ENCODE measurements around the gene KRTAP1-1. TPM values are rescaled to one million over a fixed set of nuclear protein-coding genes. Genes with fewer than 3 reads are reported as not detected.
"Not testable (repeated sequence)": the region's sequence is repeated elsewhere in the genome, so short reads cannot be mapped to it uniquely, and the experiment has no call there.

The KRTAP1-1 gene
- total RNA-seq, 3 donors from 2014 or later (not counting 1 experiment from before 2014, with no cell fraction given), result not detected

DNA sequence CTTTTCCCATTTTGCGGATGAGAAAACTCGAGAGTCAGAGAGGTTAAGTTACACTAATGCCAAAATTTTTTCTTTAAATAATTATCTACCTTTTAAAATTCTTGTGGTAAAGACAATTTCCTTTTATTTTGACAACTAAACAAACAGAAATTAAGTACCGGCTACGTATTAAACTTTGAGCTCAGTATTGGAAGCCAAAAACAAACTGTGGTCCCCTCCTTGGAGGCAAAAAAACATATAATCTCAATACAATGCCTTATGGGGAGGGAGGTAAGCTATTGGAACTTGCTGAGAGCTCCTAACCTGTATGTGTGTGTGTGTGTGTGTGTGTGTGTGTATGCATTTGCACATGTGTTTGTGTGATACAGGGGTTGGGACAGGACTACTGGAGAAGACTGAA lies 22.2 kb upstream of the KRTAP1-1 start:
- no peak for ATAC-seq
- Mint-ChIP-seq H3K27me3 (ENCODE audit: low read depth in 2 of 2) (peaks cover 9 to 28% of the 10 kb centered on the region in 2 donors), H3K4me1 (no peaks in the 10 kb centered on the region), H3K9me3 (no peaks in the 10 kb centered on the region), H3K4me3 (no peak overlapping the region), H3K36me3 (no peaks in the 10 kb centered on the region), H3K27ac (no peak overlapping the region)
- Histone ChIP-seq H3K4me3 (ENCODE audit: low read length) (no peak overlapping the region), H3K4me1 (ENCODE audit: control insufficient read depth, insufficient read depth, low read length) (no peaks in the 10 kb centered on the region), H3K27me3 (ENCODE audit: control insufficient read depth, insufficient read depth, low read length) (no peaks in the 10 kb centered on the region), H3K9me3 (ENCODE audit: control insufficient read depth, insufficient read depth, low read length) (no peaks in the 10 kb centered on the region), H3K36me3 (ENCODE audit: control insufficient read depth, insufficient read depth, low read length) (no peaks in the 10 kb centered on the region), H3K27ac (ENCODE audit: low read length) (no peak overlapping the region)
- DNase-seq, result no peak
- WGBS (ENCODE audit: insufficient coverage), result no CpG with 5 or more reads among the region's 4 CpGs
- intact Hi-C loops (cut with micrococcal nuclease), result no loop called here
- no peak for TF ChIP-seq CTCF (IDR thresholded peaks at IDR 0.05)

DNA sequence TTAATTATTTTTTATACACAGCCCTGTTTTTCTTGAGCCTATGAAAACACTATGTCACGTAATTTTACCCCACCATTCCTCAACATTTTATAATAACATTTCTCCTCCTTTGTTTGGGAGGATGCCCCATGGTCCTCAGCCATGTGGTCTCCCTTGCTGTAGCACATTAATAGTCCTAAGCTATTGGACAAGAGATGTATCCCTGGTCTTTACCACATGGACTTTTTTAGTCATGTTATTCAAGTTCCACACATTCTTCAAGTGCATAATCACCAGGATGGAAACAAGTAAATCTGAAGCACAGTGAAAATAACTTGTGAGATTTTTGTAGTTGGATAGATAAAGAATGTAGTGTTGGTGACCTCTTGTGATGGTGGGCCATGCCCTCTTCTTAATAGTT lies 20.7 kb upstream of the KRTAP1-1 start:
- Histone ChIP-seq H3K27ac (ENCODE audit: low read length) (no peak overlapping the region), H3K27me3 (ENCODE audit: control insufficient read depth, insufficient read depth, low read length) (no peaks in the 10 kb centered on the region), H3K4me1 (ENCODE audit: control insufficient read depth, insufficient read depth, low read length) (no peaks in the 10 kb centered on the region), H3K36me3 (ENCODE audit: control insufficient read depth, insufficient read depth, low read length) (no peaks in the 10 kb centered on the region), H3K9me3 (ENCODE audit: control insufficient read depth, insufficient read depth, low read length) (no peaks in the 10 kb centered on the region), H3K4me3 (ENCODE audit: low read length) (no peak overlapping the region)
- intact Hi-C loops (cut with micrococcal nuclease), result no loop called here
- H3K36me3 Mint-ChIP-seq, result no peaks in the 10 kb centered on the region
- peaks cover 14 to 38% of the 10 kb centered on the region in 2 donors for H3K27me3 Mint-ChIP-seq (ENCODE audit: low read depth in 2 of 2)
- no peak for TF ChIP-seq CTCF (IDR thresholded peaks at IDR 0.05)
- WGBS (ENCODE audit: insufficient coverage), result 100% methylated on average over 1 of the region's 1 CpG
- ATAC-seq, result no peak
- no peak for DNase-seq
- no peak overlapping the region for H3K27ac Mint-ChIP-seq
- peaks cover 2 to 3% of the 10 kb centered on the region in 2 donors for H3K9me3 Mint-ChIP-seq
- H3K4me1 Mint-ChIP-seq, result no peaks in the 10 kb centered on the region
- no peak overlapping the region for H3K4me3 Mint-ChIP-seq

GRCh38 chr17:41060052-41060604 lies 18.9 kb upstream of the KRTAP1-1 start, which contains the start of gene KRTAP2-3:
KRTAP2-3 (minus strand) TSS chr17:41060114; CDS start chr17:41060050, 64 bp downstream.
- Histone ChIP-seq H3K27ac (ENCODE audit: low read length) (no peak within 1 kb of the TSS), H3K4me1 (ENCODE audit: control insufficient read depth, insufficient read depth, low read length) (no peaks in the 10 kb centered on the region), H3K36me3 (ENCODE audit: control insufficient read depth, insufficient read depth, low read length) (no peaks in the 10 kb centered on the region), H3K9me3 (ENCODE audit: control insufficient read depth, insufficient read depth, low read length) (no peaks in the 10 kb centered on the region), H3K4me3 (ENCODE audit: low read length) (no peak within 1 kb of the TSS), H3K27me3 (ENCODE audit: control insufficient read depth, insufficient read depth, low read length) (no peaks in the 10 kb centered on the region)
- Mint-ChIP-seq H3K36me3 (no peaks in the 10 kb centered on the region), H3K9me3 (peaks cover 2 to 3% of the 10 kb centered on the region in 2 donors), H3K27me3 (ENCODE audit: low read depth in 2 of 2) (peaks cover 14 to 44% of the 10 kb centered on the region in 2 donors), H3K4me3 (no peak within 1 kb of the TSS), H3K4me1 (no peaks in the 10 kb centered on the region), H3K27ac (no peak within 1 kb of the TSS)
- DNase-seq (no peak), ATAC-seq (no peak)
- intact Hi-C loops (cut with micrococcal nuclease), result no loop called here
- 75% methylated on average over 6 of the region's 6 CpGs for WGBS (ENCODE audit: insufficient coverage)
- TF ChIP-seq CTCF (IDR thresholded peaks at IDR 0.05), result no peak

DNA sequence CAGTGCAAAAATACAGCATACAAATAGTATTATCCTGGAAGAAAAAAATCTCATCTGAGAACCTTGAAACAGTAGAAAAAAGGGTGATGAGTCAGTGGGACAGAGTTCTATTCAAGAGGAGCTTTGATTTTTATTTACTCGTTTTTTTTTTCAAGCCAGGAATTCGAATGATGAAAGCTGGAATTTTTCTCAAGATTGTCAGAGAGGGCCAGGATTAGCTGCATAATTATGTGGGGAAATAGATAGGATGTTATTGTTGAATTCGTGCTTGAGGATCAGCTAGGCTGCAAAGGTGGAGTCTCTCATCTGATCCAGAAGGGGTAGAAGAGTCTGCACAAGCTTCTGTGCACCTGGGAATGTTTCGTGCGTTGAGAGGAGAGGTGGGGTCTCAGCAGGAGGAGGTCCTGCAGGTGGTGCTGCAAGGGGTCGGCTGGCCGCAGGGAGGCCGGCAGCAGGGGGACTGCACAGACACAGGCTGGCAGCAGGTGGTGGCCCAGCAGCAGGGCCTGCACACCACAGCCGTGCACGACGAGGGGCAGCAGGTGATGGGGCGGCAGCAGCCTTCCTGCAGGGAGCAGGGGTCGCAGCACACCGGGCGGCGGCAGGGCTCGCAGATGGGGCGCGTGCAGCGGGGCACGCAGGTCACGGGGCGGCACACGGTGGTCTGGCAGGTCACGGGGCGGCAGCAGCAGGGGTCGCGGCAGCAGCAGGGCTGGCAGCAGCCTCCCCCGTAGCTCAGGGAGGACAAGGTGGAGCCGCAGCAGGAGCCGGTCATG lies 18.2 kb upstream of the KRTAP1-1 start:
- WGBS (ENCODE audit: insufficient coverage), result 59% methylated on average over 11 of the region's 31 CpGs
- H3K4me1 Mint-ChIP-seq; H3K4me1 ChIP-seq (ENCODE audit: control insufficient read depth, insufficient read depth, low read length); H3K9me3 Mint-ChIP-seq; DNase-seq; H3K4me3 ChIP-seq (ENCODE audit: low read length); H3K36me3 ChIP-seq (ENCODE audit: control insufficient read depth, insufficient read depth, low read length); ATAC-seq; H3K4me3 Mint-ChIP-seq; H3K27me3 ChIP-seq (ENCODE audit: control insufficient read depth, insufficient read depth, low read length); intact Hi-C loops (cut with micrococcal nuclease); H3K27ac ChIP-seq (ENCODE audit: low read length); H3K36me3 Mint-ChIP-seq; H3K27ac Mint-ChIP-seq; H3K9me3 ChIP-seq (ENCODE audit: control insufficient read depth, insufficient read depth, low read length): not testable (repeated sequence)
- H3K27me3 Mint-ChIP-seq (ENCODE audit: low read depth in 2 of 2), result peaks cover 14 to 46% of the 10 kb centered on the region in 2 donors
